Heart left ventricle (tissue), 13 donors: ENCODE measurements around the gene PCSK6.

ENCODE experiments used
- POLR2A ChIP-seq, 2 donors: fragments of 450-650 bp; IDR thresholded peaks; one replicate each; pipeline ENCODE4 v1.6.1; 2017; ENCODE audit warnings: antibody characterized with exemption in 2 of 2, mild to moderate bottlenecking in 2 of 2, moderate library complexity in 2 of 2
- TF ChIP-seq, protein P1 (sequence below), 12 donors: fragments of 200-600 bp; sonication (generic) in 4 of 12; IDR thresholded peaks; one replicate each; pipeline versions ENCODE4 v1.5.0 to v1.8.0; 2018 to 2022; ENCODE audit warnings: antibody characterized with exemption in 12 of 12, mild to moderate bottlenecking in 5 of 12
- donor health status: ischemic (EF 13 %, LVEDD 7.1; RV severe dilation, severe dysfunction).
- donor health status: DM: no; HTN: yes; CAD: no.
- donor health status: DM: no; HTN: no; CAD: no.
- donor health status: ischemic (EF 25% LVEDD 6.9; RV normal size, moderate dysfunction).
- donor health status: ischemic (EF 25% LVEDD 5.7; RV mildly dilated, moderate dysfunction).
- donor health status: ischemic (EF 35%, LVEDD 5.7; RV mildly dilated, moderate dysfunction).
- donor health status: nonischemic (EF 11% LVEDD 7.7; RV severe dilation, severe dysfunction).
- donor health status: DM: yes; HTN: yes; CAD: no.
- donor health status: PGD.
- donor health status: ischemic (EF 29% LVEDD 5.4; RV normal size, mild dysfunction).
- donor health status: nonischemic (EF 23%, LVEDD 6.1; RV moderate dilation, normal function).

DNA sequence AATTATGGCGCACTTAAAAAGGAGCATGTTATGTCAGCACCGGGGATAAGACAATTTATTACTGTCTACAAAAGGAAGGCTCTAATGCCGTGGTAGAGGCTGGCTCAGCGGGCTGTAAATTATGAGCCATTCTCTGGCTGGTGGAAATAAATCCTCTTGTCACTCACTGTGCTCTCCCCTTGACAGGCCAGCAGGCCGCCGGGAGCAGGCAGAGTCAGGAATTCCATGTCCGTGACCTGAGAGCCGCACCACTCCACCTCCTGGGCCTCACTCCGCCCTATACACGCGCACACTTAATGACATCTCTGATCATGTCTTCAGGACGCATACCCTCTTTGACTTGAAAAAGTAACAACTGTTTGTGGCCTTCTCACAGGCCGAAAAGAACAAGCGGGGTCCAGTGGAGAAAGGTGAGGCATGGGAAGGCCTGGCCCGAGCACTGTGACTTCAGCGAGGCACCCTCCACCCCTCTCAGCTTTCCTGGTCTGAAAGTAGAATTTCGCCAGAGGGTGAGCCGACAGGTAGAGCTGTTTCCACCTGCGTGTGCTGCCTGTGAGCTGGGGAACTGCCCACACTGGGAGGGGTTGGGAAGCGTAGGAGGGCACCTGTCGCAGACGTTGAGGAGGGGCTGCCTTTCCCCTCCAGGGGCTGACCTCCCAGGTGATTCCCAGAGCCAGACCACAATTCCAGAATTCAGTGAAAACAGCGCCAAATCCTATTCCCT, 13.2 kb upstream of the PCSK6 start:
- TF ChIP-seq, protein P1, sequence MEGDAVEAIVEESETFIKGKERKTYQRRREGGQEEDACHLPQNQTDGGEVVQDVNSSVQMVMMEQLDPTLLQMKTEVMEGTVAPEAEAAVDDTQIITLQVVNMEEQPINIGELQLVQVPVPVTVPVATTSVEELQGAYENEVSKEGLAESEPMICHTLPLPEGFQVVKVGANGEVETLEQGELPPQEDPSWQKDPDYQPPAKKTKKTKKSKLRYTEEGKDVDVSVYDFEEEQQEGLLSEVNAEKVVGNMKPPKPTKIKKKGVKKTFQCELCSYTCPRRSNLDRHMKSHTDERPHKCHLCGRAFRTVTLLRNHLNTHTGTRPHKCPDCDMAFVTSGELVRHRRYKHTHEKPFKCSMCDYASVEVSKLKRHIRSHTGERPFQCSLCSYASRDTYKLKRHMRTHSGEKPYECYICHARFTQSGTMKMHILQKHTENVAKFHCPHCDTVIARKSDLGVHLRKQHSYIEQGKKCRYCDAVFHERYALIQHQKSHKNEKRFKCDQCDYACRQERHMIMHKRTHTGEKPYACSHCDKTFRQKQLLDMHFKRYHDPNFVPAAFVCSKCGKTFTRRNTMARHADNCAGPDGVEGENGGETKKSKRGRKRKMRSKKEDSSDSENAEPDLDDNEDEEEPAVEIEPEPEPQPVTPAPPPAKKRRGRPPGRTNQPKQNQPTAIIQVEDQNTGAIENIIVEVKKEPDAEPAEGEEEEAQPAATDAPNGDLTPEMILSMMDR (IDR thresholded peaks at IDR 0.05), result no peak
- TF ChIP-seq POLR2A (IDR thresholded peaks at IDR 0.05), result no peak
